Left kidney (tissue), 1 donor: Measurements from ENCODE around the gene MTHFD1. TPM values are rescaled to one million over a fixed set of nuclear protein-coding genes. Genes with fewer than 3 reads are reported as not detected.

ENCODE experiments used
- polyA plus RNA-seq: library from polyadenylated mRNA; unstranded; fragments of 120-200 nt; gene quantifications from one replicate; pipeline ENCODE4 v1.2.1, GENCODE V29; 2013; ENCODE audit not compliant: insufficient read length

Gene MTHFD1
- polyA plus RNA-seq, 1 donor, result 103 TPM

Other genes with a start within 250 kb of the MTHFD1 start
- gene ESR2, start 94.0 kb upstream of the MTHFD1 start, polyA plus RNA-seq, result 2.0 TPM
- 9.3 TPM for gene AKAP5, start 77.1 kb downstream of the MTHFD1 start, polyA plus RNA-seq
- 14.6 TPM for gene ZBTB25, start 115.5 kb downstream of the MTHFD1 start, polyA plus RNA-seq
- 82.1 TPM for gene ZBTB1, start 116.4 kb downstream of the MTHFD1 start, polyA plus RNA-seq
- 13.4 TPM for gene HSPA2, start 152.4 kb downstream of the MTHFD1 start, polyA plus RNA-seq
- gene PPP1R36, start 161.6 kb downstream of the MTHFD1 start, polyA plus RNA-seq, result 1.5 TPM